ENCODE measurements around the gene NEMP1. TPM values are rescaled to one million over a fixed set of nuclear protein-coding genes. Genes with fewer than 3 reads are reported as not detected.

NEMP1 gene
- total and polyA plus RNA-seq, 2 of the 8 experiments (the other 6 are each of a cell fraction or from before 2014, with no cell fraction given): 30.1 to 43.2 TPM

DNA sequence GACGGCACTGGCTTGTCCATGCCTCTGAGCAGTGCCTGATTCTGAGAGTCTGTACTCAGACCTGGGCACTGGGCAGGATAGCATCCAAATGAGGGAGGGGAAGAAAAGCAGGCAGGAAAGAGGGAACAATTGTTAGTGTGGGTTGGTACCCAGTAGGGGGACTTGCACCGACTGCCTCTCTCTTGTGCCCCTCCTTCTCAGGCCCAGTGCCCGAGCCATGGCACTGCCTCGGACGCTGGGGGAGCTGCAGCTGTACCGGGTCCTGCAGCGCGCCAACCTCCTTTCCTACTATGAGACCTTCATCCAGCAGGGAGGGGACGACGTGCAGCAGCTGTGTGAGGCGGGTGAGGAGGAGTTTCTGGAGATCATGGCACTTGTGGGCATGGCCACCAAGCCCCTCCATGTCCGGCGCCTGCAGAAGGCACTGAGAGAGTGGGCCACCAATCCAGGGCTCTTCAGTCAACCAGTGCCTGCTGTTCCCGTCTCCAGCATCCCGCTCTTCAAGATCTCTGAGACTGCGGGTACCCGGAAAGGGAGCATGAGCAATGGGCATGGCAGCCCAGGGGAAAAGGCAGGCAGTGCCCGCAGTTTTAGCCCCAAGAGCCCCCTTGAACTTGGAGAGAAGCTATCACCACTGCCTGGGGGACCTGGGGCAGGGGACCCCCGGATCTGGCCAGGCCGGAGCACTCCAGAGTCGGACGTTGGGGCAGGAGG, 12.5 kb upstream of the NEMP1 start (continued):
- no peak for TF ChIP-seq RBBP5 (IDR thresholded peaks at IDR 0.05; ENCODE audit: borderline replicate concordance, low read depth, low read length)
- no peak for TF ChIP-seq NRF1 (IDR thresholded peaks at IDR 0.05; ENCODE audit: low read depth, low read length)
- TF ChIP-seq CTBP2 (IDR thresholded peaks at IDR 0.05; ENCODE audit: borderline replicate concordance, insufficient read depth, insufficient read length, low read length): no peak
- no peak for TF ChIP-seq BRCA1 (IDR thresholded peaks at IDR 0.05; ENCODE audit: low read depth, low read length)
- no peak for TF ChIP-seq POLR2AphosphoS5 (IDR thresholded peaks at IDR 0.05; ENCODE audit: low read depth, low read length)
- TF ChIP-seq, protein P1, sequence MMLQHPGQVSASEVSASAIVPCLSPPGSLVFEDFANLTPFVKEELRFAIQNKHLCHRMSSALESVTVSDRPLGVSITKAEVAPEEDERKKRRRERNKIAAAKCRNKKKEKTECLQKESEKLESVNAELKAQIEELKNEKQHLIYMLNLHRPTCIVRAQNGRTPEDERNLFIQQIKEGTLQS (IDR thresholded peaks at IDR 0.05; ENCODE audit: insufficient read depth, low read depth, low read length): no peak
- no peak for TF ChIP-seq JUND (IDR thresholded peaks at IDR 0.05; ENCODE audit: low read length)
- TF ChIP-seq TBP (IDR thresholded peaks at IDR 0.05; ENCODE audit: low read depth, low read length): no peak
